Esophagus (tissue), 2 donors: Measurements from ENCODE around the gene UAP1L1. TPM values are rescaled to one million over a fixed set of nuclear protein-coding genes. Genes with fewer than 3 reads are reported as not detected.

Experiments used
- H3K27ac ChIP-seq, 2 donors: one replicate each; pipeline ENCODE4 v1.5.1; 2013; ENCODE audit warnings: low read depth in 2 of 2, mild to moderate bottlenecking in 2 of 2, inconsistent platforms in 1 of 2, low read length in 1 of 2, moderate library complexity in 1 of 2
- H3K27me3 ChIP-seq, 2 donors: one replicate each; pipeline ENCODE4 v1.6.1; 2013; ENCODE audit warnings: low read length in 2 of 2, control low read depth in 1 of 2, mild to moderate bottlenecking in 1 of 2; ENCODE audit not compliant: insufficient read depth in 2 of 2, control insufficient read depth in 1 of 2
- H3K36me3 ChIP-seq, 2 donors: one replicate each; pipeline ENCODE4 v1.6.1; 2013; ENCODE audit warnings: low read length in 1 of 2; ENCODE audit not compliant: control insufficient read depth in 2 of 2, insufficient read depth in 2 of 2
- H3K4me1 ChIP-seq, 2 donors: one replicate each; pipeline ENCODE4 v1.6.1; 2013; ENCODE audit warnings: low read length in 1 of 2; ENCODE audit not compliant: control insufficient read depth in 2 of 2, insufficient read depth in 2 of 2
- H3K4me3 ChIP-seq, 2 donors: one replicate each; pipeline ENCODE4 v1.5.1; 2013; ENCODE audit warnings: low read length in 2 of 2, mild to moderate bottlenecking in 2 of 2, low read depth in 1 of 2, moderate library complexity in 1 of 2
- H3K9me3 ChIP-seq, 2 donors: one replicate each; pipeline ENCODE4 v1.6.1; 2013; ENCODE audit warnings: mild to moderate bottlenecking in 2 of 2, low read depth in 1 of 2, low read length in 1 of 2, moderate library complexity in 1 of 2; ENCODE audit not compliant: control insufficient read depth in 2 of 2, insufficient read depth in 1 of 2
- WGBS, 2 donors: extraction: QIAGEN DNeasy Blood & Tissue Kit; methylation state at CpG; one replicate each; pipeline ENCODE4 v1.1.7; 2013; 5-methylcytosine and 5-hydroxymethylcytosine counted together
- polyA plus RNA-seq, 2 donors: library from polyadenylated mRNA; stranded (reverse); fragments of 200-250 nt; gene quantifications; one replicate each; pipeline ENCODE4 v1.2.3, GENCODE V29; 2013
- donor health status: healthy with polysubstance abuse.
- donor health status: Bipolar disorder and iron deficiency.

The UAP1L1 gene
- polyA plus RNA-seq, 2 donors, result 2.9 to 3.8 TPM

DNA sequence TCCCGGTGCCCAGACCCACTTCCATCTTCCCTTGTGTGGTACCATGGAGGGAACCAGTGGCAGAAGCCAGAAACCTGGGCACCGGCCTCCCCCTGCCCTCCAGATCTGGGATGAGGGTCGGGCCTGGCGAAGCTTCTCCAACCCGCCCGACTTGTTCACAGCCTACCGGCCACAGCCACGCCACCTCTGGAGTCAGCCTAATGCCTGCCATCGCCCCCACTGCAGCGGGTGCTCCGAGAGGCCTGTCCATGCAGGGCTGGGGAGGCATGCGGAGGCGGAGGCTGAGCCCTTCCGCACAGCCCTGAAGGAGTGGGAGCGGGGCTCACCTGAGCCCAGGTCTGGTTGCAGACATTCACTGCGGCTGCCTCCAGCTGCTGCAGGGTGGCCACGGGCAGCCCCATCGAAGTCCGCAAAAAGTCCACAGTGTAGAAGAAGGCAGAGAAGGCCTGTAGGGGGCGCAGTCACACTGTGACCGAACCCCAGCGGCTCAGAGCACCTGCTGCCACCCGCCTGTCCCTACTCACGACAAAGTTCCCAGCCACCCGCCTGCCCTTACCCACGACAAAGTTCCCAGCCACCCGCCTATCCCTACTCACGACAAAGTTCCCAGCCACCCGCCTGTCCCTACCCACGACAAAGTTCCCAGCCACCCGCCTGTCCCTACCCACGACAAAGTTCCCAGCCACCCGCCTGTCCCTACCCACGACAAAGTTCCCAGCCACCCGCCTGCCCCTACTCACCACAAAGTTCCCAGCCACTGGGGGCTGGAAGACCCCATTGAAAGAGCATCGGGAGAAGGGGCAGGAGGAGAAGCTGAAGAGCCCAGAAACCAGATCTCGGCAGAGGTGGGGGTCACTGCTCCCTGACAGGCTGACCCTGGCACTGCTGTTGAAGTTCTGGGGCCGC is 27.5 kb upstream of the UAP1L1 start:
- Histone ChIP-seq H3K4me3 (no peak overlapping the region), H3K27ac (no peak overlapping the region), H3K9me3 (peaks cover 0 to 2% of the 10 kb centered on the region in 2 donors), H3K36me3 (no peaks in the 10 kb centered on the region), H3K27me3 (peaks cover 0 to 7% of the 10 kb centered on the region in 2 donors), H3K4me1 (peaks cover 8 to 35% of the 10 kb centered on the region in 2 donors)
- WGBS, 2 donors, result 44 to 45% methylated on average over 38 of the region's 38 CpGs

DNA sequence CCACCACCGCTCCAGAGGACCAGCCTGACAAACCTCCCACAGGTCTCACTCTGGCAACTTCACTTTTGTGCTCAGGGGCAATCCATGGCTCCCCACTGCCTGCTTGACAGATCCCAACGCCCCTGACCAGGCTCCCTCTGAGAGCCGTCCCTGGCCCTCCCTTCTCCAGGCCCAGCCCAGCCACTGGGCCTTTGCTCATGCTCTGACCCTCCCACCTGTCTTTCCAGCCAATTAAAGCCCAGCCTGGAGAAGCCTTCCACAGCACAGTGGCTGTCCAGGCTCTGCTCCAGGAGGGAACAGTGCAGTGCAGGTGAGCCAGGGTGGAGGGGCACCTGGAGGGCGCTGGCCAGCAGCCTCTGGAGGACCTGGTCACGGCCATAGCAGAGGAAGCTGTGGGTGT is 26.7 kb upstream of the UAP1L1 start:
- Histone ChIP-seq H3K9me3 (peaks cover 0 to 2% of the 10 kb centered on the region in 2 donors), H3K4me1 (peaks cover 5 to 35% of the 10 kb centered on the region in 2 donors), H3K36me3 (no peaks in the 10 kb centered on the region), H3K4me3 (no peak overlapping the region), H3K27me3 (peaks cover 0 to 4% of the 10 kb centered on the region in 2 donors), H3K27ac (no peak overlapping the region)
- WGBS, 2 donors, result 83 to 89% methylated on average over 5 of the region's 5 CpGs

DNA sequence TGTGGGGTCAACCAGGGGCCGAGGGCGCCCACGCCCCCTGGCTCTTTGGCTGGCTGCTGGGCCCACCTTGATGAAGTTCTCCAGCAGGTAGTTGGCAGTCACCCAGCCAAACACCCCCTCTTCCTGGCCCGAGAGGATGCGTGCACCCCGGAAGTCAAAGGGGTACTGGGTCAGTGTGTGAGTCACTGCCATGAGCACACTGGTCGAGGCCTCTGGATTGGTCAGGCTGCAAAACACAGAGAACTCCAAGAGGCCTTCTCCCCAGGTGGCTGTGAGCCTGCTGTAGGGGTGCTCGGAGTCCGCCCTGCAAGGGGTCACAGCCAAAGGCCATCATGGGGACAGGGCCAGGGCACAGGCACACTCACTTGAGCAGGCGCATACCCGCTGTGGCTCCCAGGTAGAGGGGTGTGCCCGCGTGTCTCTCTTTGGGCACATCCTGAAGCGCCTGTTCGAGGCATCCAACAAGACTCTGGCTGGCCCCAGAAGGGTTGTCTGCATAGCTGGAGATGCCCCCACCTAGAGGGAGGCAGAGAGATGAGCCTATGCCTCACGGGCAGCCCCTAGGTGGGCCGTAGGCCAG is 26.1 kb upstream of the UAP1L1 start:
- peaks cover 7 to 34% of the 10 kb centered on the region in 2 donors for H3K4me1 ChIP-seq
- peaks cover 0 to 4% of the 10 kb centered on the region in 2 donors for H3K27me3 ChIP-seq
- H3K4me3 ChIP-seq, result no peak overlapping the region
- no peaks in the 10 kb centered on the region for H3K36me3 ChIP-seq
- peaks cover 0 to 2% of the 10 kb centered on the region in 2 donors for H3K9me3 ChIP-seq
- H3K27ac ChIP-seq, result no peak overlapping the region
- WGBS, 2 donors, result 89 to 92% methylated on average over 17 of the region's 17 CpGs

DNA sequence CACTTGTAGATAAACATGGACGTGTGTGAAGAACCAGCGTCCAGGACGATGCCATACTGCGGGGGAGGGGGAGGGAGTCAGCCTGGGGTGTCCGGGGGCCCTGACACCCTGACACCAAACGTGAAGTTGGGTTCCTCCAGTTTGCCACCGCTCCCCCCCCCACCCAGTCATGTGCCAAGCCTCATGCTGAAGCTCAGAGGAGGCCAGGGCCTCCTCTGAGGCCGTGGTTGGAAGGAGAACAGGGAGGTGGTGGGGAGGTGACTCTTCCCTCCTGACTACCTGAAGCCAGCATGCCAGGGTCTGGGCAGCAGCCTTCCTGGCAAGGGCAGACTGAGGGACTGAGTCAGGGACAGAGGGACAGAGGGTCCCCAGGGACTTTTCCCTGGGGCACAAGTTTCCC is 25.0 kb upstream of the UAP1L1 start:
- H3K4me3 ChIP-seq, result no peak overlapping the region
- H3K27ac ChIP-seq, result no peak overlapping the region
- H3K4me1 ChIP-seq, result peaks cover 4 to 31% of the 10 kb centered on the region in 2 donors
- H3K9me3 ChIP-seq, result peaks cover 0 to 2% of the 10 kb centered on the region in 2 donors
- H3K27me3 ChIP-seq, result peaks cover 0 to 4% of the 10 kb centered on the region in 2 donors
- WGBS, 2 donors, result 70 to 81% methylated on average over 8 of the region's 8 CpGs
- H3K36me3 ChIP-seq, result no peaks in the 10 kb centered on the region

DNA sequence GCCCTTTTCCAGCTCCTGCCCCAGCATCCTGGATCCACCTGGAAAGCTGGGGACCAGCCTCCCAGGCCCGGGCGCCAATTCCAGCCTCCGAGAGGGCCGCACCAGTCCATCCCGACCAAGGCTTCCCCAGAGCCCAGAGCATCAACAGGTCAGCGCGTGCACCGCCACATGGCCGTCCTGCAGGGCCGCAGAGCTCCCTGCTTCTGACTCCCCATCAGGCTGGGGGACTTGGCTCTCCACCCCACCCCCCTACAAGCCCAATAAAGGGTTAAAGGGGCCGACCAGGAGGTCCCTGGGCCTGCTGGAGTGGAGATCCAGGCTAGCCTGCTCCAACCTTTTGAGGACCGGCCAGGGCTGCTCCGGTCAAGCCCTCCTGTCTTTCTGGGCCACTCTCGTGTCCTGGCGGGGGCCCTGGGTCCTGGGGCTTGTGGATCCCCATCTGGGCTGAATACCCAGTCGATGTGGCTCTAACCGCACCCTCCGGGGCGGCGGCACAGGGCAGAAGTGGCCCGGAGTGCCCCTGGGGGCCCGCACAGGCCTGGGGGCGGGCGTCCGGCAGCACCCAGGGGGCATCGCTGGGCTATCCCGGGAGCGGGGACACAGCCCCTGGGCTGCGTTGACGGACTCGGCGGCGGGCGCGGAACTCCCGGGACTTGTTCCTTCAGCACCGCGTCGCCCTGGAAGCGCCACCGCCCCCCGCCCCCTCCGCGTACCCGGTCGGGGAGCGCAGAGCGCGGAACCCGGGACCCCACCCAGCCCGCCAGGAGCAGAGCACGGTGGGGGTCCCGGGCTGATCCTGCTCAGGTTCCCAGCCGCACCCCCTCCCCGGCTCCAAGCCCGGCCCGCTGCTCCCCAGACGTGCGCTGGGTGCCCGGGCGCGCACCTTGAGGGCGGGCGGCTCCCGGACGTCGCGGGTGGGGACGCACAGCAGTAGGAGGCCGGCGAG is 24.0 kb upstream of the UAP1L1 start:
- Histone ChIP-seq H3K36me3 (no peaks in the 10 kb centered on the region), H3K4me1 (peaks cover 4 to 31% of the 10 kb centered on the region in 2 donors), H3K27ac (no peak overlapping the region), H3K27me3 (peaks cover 0 to 4% of the 10 kb centered on the region in 2 donors), H3K9me3 (peaks cover 0 to 2% of the 10 kb centered on the region in 2 donors), H3K4me3 (peak overlapping the region; percentile 34 to 61)
- 16 to 18% methylated on average over 58 to 71 of the region's 71 CpGs for WGBS, 2 donors

DNA sequence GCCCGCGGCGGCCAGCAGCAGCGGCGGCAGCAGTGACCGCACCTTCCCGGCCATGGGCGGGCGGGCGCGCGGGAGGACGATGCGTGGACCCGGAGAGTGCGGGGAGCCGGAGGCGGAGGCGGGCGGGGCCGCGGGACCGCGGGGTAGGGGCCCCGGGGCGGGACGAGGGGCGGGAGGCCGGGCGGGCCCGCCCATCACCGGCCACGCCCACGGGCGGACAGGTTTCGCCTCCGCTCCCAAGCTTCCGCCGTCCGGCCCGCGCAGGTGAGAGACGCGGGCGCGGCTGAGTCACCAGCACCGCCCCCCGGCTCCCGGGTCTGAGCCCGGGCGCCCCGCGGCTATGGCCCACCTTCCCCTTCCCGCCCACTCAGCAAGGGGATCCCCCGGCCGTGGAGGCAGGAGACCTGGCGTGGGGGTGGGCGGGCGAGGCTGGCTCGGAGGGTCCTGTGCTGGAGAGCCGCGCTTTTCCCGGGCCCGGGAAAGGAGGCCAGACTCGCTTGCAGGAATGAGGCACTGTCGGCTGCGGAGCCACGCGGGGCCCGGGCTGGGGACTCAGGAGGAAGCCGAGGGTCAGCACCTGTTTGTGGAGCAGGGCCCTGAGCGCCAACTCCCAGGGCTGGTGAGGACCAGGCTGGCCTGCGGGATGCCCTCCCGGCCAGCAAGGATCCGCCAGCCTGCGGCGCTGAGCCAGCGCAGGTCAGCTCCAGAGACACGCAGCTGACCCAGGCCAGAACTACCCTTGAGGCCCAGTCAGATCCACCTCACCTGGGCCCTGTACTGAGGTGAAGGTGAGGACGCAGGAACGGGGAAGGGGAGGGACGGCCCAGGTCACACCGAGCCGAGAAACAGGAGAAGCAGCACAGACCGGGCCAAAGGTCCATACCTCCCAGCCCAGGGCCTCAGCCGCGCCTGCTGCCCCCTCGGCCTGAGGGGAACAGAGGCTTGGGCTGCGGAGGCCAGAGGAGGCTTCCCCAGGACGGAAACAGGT is 23.1 kb upstream of the UAP1L1 start, which contains the start of gene ENTPD2:
TSS of gene ENTPD2 (minus strand) at position 118 of the 988 bp plus-strand sequence. CDS start at position 54, 64 bp downstream.
- H3K36me3 ChIP-seq, result no peaks in the 10 kb centered on the region
- peaks cover 0 to 4% of the 10 kb centered on the region in 2 donors for H3K27me3 ChIP-seq
- H3K4me1 ChIP-seq, result peaks cover 4 to 27% of the 10 kb centered on the region in 2 donors
- peak within 1 kb of the TSS; percentile 34 to 61 for H3K4me3 ChIP-seq
- H3K27ac ChIP-seq, result peak within 1 kb of the TSS; percentile 18 to 22
- 17 to 20% methylated on average over 68 to 90 of the region's 90 CpGs for WGBS, 2 donors
- peaks cover 0 to 2% of the 10 kb centered on the region in 2 donors for H3K9me3 ChIP-seq

DNA sequence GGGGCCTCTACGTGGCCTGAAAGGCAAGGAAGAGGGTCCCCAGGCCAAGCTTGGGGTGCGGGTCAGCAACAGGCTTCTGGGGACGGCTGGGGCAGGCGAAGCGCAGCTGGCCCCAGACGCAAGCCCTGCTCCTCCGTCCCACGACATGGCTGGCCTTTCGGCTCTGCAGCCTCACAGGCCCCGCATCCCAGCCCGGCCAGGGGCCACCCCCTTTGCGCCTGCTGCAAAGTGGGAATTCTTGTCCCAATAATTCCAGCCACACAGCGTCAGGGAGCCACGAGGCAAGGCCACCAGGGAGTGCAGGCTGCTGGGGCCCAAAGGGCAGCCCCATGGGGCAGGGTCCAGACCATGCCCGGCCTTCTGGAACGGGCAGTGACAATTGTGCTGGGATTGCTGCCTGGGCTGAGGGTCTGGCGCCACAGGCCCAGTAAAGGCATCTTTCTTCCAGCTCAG is 22.4 kb upstream of the UAP1L1 start:
- H3K9me3 ChIP-seq, result peaks cover 0 to under 1% of the 10 kb centered on the region in 2 donors
- no peaks in the 10 kb centered on the region for H3K36me3 ChIP-seq
- 67% methylated on average over 17 of the region's 17 CpGs for WGBS, 2 donors
- no peak overlapping the region for H3K4me3 ChIP-seq
- H3K4me1 ChIP-seq, result peaks cover 4 to 27% of the 10 kb centered on the region in 2 donors
- peaks cover 0 to 2% of the 10 kb centered on the region in 2 donors for H3K27me3 ChIP-seq
- peak overlapping the region in 1 of 2 donors; percentile 38 for H3K27ac ChIP-seq
